NCI-H446 (cell line): ENCODE results near the gene ZNF791.
A peak's percentile ranks its signal among the peaks of the same experiment; 100 is the strongest.
"Not testable (repeated sequence)": the region's sequence is repeated elsewhere in the genome, so short reads cannot be mapped to it uniquely, and the experiment has no call there.

Source experiments
- DNase-seq, 2 experiments: peaks; one replicate each; lab custom pipeline; 2025; lab: John Stamatoyannopoulos, UW

ZNF791 gene

DNA sequence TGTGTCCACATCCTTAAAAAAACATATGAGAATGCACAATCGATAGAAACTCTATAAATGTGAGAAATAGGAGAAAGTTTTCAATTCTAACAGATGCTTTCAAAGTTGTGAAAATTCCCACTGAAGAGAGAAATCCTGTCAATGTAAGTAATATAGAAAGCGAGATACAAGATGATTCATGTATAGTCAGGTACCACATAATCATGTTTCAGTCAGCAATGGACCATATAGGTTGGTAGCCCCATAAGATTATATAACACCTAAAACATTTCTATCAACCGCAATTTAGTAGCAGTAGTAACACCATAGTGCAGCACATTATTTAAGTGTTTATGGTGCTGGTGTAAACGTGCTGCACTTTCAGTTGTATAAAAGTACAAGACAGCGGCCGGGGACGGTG lies 18.5 kb downstream of the ZNF791 start:
- DNase-seq, result no peak

DNA sequence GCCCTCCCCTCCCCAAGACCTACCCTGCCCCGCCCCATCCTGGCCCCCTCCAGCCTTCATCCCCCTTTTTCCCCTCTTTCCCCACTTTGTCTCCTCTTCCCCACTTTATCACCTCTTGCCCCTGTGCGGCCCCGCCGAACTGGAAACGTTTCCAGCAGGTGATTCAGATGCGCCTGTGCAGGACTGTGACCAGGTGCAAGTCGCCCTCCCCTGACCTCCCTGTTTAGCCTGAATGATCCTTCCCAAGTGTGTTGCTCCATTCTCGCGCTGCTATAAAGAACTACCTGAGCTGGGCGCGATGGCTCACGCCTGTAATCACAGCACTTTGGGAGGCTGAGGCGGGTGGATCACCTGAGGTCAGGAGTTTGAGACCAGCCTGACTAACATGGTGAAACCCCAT lies 25.9 kb downstream of the ZNF791 start:
- no peak for DNase-seq

DNA sequence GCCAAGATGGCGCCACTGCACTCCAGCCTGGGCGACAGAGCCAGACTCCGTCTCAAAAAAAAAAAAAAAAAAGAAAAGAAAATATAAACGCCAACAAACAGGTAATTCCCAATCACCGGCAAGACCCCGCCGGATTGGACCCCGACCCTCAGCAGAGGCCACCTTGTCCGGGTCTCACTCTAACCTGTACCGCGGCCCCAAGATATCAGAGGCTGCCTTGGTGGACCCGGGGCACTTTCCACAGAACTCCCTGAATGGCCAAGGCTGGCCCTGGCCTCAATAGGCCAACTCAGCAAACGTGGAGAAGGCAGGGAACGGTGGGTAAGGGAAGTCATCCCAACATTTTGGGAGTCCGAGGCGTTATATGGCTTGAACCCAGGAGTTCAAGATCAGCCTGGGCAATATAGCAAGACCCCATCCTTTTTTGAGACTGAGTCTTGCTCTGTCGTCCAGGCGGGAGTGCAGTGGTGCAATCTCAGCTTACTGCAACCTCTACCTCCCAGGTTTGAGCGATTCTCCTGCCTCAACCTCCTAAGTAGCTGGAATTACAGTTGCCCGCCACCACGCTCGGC lies 28.0 kb downstream of the ZNF791 start:
- DNase-seq, result no peak

DNA sequence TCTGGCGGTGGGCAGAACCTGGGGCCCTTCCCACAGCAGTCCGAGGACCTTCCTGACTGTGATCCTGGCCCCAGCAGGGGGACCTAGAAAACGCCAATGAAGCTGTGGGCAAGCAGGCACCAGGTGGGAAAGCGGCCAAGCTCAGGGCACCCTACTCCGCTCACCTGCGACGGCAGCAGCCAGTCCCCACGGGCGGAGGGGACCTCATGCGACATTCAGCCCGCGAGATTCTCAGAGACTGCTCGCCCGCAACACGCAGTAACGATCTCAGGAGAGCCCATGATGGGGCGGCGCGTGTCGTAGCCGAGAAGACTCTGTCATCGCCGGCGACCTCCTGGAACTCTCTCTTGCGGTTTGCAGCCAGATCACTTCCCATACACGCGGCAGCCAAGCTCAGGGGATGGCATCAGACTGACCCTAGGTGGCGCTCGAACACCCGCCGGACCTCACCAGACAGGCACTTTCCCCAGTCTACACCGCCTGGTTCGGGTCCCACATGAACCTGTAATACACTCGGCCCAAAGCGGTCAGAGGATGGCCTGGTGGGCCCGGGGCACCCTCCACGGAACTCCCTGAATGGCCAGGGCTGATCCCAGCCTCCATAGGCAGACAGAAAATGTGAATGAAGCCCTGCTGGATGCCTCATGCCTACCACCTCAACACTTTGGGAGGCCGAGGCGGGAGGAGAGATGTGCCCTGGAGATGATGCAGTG lies 29.3 kb downstream of the ZNF791 start:
- no peak for DNase-seq

DNA sequence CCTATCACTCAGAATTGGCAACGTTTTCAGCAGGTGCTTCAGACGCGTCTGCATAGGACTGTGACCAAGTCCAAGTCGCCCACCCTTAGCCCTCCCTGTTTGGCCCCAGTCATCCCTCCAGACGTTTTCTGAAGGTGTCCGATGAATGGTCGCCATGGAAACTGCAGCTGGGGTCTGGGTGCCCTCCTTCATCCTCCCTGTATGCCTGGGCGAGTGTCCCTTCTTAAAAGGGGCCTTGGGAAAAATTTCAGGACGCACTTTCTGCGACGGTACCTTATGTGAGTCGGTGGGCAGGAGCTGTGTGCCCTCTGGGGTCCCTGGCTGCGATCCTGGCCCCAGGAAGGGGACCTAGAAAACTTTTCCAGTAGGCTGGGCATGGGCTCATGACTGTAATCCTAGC lies 30.7 kb downstream of the ZNF791 start:
- no peak for DNase-seq

DNA sequence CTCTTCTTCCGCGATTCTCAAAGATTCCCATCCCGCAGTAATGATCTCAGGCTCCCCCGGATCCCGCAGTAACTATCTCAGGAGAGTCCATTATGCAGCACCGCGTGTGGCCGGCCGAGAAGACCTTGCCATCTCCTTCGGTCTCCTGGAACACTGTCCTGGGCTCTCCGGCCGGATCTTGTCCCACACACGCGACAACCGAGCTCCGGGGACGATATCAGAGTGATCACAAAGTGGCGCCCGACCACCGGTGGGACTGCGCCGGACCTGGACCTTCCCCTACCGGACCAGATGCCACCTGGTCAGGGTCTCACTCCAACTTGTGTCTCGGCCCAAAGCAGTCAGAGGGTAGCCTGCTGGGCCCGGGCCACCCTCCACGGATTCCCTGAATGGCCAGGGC lies 31.8 kb downstream of the ZNF791 start:
- no peak for DNase-seq

DNA sequence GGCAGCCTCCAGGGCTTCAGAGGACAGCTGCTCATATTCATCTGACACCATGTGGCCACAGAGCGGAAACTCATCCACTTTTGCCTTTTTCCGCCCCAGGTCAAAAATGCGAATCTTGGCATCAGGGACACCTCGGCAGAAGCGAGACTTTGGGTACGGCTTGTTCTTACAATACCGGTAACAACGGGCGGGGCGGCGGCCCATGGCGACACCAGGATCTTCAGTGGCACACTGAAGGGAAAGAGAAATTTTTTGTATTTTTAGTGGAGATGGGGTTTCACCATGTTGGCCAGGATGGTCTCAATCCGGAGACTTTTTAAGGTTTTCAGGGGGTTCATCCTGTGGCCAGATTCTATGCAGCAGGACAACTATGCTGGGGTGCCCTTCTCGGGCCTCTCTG lies 33.0 kb downstream of the ZNF791 start:
- not testable (repeated sequence) for DNase-seq

DNA sequence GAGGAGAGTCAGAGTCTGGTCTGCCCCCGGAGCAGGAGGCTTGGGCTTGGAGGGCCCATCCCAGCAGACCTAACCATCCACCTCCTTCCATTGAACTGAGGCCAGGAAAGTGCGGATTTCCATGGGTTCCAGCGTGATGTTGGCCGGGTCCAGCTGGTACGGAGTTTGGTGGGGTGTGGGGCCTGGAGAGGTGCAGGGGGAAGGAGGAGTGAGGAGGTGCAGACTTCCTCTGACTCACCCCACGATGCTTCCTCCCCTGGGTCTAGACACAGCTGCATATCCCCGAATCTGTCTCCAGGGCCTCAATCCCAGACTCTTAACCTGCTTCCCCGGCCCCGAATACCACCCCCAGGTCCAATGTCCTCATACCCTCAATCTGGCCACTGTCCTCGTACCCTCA lies 35.8 kb downstream of the ZNF791 start:
- no peak for DNase-seq

DNA sequence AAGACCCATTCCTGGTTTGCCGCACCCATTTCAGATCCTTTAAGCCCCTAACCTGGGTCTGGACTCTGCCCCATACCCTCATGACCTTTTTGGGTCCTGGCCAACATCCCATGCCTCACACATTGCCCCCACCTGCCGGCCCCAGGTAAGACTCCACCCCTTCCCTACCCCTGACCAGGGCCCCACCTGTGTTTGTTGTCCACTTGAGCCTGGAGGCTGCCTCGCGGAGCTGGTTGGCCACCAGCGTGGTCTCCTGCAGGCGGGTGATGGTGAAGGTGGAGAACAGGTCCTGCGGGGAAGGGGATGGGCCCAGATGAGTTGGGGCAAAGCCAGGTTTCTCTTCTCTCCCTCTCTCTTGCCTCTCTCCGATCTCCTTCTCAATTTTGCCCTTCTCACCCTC lies 36.3 kb downstream of the ZNF791 start:
- no peak for DNase-seq

DNA sequence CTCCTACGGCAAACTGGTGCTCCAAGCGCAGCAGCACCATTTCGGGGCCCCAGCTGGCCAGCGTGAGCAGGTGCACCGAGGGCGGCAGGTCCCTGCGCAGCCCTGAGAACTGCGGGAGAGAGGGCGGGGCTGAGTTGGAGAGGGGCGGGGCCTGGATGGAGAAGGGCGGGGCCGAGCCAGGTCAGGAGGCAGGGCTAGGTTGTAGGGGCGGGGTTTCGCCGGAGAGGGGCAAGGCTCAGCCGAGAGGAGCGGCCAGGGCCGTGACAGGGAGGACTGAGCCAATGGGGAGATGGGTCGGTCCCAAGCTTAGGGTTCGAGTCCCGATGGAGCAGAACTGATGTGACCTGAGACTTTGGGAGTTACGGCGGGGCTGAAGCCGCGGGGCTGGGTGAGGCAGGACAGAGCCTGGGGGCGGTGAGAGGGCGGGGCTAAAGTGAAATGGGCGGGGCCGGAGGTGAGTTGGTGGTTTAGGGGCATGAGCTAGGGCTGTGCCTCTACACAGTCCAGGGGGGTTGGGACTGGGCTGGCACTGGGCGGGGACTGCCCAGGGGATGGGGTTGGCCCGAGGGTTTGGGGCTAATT lies 36.9 kb downstream of the ZNF791 start:
- no peak for DNase-seq

DNA sequence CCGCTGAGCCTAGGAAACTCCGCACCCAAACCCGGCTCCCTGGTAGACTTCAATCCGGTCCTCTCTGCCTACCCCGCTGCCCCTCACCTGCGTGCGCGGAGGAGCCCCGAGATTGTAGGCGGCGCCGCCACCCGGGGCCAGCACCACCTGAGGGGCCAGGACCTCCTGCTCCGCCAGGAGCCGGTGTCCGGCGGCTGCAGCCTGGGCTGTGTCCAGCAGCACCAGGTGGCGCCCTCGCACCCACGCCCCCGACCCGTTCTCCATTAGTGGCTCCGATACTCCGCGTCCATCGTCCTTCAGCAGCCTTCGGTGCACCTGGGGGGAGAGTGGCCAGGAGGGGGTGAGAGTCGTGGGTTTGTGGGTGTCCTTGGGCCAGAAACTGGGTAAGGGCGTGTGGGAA lies 37.4 kb downstream of the ZNF791 start:
- no peak for DNase-seq

DNA sequence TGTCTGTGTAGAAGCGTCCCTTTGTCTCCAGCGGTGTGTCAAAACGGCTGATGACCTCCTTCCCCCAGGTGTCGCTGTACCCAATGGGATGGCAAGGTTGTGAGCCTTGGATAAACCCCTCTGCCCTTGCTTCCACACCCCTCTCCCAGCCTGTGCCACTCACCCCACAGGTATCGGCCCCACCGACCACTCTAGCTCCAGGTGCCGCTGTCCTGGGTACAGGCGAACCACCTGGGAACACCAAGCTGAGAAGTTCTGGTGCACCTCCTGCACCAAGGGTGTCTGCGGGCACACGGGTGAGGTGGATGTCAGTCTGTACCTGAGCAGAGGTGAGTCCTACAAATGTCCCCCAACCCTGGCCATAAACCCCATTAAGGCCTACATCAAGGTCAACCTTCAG lies 39.2 kb downstream of the ZNF791 start:
- DNase-seq, result no peak

DNA sequence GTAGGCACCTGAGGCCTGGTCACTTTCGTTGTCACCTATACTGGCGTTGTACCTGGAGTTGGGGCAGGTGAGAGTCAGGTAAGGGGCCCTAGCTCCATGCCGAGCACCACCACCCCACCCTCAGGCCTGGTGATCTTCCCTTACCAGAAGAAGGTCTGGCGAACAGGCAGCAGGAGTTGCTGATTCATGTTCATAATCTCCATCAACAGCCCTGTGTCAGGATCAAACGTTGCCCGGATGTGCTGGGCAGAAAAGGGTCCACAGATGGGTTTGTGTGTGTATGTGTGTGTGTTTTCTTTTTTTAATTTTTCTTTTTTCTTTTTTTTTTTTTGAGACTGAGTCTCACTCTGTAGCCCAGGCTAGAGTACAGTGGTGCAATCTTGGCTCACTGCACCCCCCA lies 41.5 kb downstream of the ZNF791 start:
- DNase-seq, result no peak

DNA sequence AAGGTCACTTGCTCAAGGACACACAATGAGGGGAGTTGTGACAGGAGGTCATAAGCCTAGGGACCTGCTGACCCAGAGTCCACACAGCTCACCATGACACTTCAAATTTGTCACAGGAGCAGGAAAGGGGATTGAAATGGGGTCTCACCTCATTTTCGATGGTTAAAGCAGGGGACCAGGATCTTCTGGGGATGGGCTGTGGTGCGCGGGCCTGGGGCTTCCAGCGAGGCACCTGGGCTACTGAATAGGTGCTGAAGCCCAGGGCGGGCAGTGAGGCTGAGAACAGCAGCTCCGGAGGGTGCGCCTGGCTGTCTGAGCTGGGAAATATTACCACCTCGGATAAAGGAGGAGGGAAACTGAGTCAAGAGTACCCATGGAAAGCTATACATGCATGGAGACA lies 44.8 kb downstream of the ZNF791 start:
- DNase-seq, result no peak

DNA sequence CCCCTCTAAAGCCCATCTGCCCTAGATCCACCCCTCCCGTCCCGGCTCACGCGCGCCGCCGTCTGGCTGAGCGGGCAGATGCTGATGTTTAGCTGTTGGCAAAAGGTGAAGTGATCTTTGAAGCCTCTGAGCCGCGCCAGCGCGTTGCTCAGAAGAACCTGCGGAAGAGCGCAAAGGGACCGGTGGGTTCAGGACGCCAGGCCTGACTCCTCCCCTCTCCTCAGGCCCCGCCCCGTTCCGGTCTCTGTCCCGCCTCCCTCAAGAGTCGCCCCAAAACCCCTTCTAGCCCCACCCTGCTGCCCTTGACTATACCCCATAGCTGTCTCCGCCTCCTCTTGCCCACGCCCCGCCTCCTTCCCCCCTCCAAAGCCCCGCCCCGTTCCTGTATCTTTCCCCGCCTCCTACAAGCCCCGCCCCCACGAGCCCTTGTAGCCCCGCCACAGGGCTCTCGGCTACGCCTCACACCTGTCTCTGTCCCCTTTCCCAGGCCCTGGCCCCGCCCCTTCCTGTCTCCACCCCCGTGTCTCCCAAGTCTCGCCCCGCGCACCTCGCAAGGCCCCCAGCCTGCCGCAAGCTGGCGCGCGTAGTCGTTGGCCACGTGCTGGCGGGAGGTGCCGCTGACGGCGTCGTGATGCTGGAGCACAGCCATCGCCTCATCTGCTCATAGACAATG lies 46.3 kb downstream of the ZNF791 start:
- no peak for DNase-seq

DNA sequence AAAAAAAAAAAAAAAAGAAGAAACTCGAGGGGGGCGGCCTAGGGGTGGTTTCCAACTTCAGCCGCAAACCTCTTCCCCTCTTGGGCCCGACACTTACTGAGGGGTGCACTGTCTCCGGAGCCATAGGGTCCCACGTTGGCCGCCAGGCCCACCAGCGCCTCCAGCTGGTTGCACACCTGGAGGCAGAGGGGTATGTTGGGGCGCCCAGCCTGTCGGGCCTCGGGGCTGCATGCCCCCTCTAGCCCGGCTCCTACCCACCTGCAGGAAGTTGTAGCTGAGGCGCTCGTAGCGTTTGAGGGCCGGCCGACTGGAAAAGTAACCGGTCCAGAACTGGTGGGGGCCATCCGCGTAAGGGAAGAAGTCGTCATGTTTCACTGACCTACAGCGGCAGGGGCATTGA lies 47.2 kb downstream of the ZNF791 start:
- DNase-seq, result no peak

DNA sequence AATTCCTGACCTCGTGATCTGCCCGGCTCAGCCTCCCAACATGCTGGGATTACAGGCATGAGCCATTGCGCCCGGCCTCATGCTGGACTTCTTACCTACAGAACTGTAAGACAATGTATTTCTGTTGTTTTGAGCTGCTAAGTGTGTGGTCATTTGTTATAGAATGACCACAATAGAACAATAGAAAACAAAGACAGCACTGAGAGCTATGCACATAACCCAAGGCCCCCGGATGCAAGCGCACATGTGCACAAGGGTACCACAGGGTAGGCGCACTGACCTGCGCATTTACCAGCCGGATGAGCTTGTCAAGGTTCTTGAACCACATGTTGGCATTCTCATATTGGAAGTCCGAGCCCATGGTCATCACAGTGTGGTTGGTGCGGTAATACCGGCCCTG lies 50.3 kb downstream of the ZNF791 start:
- no peak for DNase-seq

DNA sequence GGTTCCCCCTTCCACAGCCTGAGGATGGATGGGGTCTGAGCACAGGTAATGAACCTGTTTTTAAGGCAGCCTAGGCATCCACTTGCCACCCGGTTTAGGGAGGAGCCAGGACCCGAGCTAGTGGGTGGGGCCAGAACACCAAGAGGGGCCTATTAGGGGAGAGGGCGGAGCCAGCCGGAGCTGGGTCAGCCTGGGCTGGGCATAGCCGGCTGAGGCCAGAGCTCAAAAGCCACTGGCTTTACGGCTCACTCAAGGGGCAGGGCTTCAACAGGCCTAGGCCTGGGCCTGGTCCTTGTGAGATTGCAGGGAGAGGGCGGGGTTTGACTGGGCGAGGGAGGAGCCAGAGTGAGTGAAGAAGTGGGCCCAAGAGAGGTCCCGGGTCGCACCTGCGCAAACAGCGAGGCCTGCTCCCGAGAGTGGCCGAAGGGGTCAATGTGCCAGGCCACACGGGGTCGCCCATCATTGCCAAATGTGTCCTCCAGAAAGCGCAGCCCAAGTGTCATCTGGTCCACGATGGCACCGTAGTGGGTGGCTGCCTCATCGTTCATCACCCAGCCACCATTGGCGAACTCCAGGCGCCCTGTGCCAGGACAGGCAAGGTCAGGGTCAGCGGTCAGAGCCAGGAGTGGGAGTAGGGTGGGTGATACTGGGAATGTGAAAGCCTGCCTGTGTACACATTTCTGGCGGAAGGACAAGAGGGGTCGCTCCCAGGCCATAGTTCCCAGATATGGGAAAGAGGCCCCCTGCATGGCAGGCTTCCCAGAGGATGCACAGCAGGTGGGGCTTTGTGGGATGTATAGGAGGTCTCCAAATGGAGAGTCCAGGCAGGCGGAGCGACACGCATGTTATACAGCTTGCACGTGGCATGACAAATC lies 53.9 kb downstream of the ZNF791 start:
- DNase-seq, result no peak

DNA sequence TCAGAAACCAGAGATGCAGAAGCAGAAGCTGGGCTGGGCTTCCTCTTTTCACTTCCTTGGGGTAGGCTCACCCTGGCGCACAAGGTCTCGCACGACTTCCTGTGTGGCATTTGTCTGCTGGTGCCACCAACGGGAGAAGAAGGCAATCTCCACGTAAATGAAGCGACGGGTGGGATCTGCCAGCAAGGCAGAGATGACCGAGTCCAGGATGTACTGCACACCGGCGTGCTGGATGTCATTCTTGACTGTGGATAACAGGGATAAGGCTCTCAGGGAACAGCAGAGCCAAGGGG lies 54.5 kb downstream of the ZNF791 start:
- DNase-seq, result no peak

DNA sequence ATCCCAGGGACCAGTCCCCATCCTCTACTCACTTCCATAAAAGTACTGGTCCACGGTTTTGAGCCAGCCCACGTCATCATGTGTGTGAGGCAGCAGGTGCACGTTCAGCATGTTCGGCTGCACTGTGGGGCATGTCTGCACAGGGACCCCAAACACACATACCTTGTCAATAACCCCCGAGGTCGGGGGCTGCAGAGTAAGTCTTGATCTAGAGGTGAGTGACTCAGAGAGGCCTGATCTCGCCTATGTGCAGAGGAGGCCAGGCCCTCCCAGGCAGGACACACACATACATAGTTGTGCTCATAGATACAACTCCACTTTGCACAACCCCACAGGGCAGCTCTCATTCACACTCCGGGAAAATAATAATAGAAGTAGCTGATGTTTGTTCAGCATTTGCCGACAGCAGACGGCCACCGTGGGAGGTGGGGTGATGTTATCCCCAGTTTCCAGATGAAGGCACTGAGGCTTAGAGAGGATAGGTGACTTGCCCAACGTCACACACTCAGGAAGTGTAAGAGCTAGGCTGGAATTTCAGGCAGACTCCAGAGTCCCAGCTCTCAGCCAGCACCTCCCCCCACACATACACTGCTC lies 55.0 kb downstream of the ZNF791 start:
- DNase-seq, result no peak

DNA sequence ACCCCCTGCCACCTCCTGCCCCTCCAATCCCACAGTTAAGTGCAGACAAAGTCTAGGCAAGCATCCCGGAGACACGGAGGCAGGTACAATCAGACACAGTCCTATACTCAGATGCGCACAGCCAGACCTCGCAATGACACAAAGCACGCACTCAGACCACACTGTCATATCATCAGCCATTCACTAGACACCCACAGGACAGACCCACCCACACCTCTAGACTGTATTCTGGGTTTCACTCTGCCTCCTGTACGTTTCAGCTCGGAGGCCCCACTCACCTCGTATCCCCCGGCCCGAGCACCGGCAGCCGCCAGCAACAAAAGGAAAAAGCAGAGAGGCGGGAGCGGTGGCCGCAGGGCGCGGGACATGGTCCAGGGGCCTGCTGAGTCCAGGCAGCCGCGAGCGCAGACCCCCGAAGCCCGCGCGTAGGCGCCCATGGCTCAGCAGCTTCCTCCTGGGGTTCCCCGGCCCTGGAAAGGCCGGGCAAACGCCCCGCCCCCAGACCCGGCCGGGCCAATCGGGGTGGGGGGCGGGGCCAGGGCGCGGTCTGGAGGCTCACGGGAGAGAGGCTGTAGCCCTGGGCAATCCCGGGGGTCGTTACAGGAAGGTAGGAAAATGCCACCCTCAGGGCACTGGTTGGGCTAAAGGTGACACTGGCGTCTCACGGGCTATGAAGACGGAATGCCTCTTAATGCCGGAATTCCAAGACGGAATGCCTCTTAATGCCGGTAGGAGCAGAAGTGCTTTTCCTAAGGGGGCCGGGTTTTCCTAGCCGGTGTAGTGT lies 55.7 kb downstream of the ZNF791 start, which contains the start of the genes MAN2B1 and WDR83:
TSS of gene MAN2B1 (minus strand) at position 478 of the 784 bp plus-strand sequence. CDS start at position 437, 41 bp downstream.
TSS of gene WDR83 (plus strand) at position 543 of the 784 bp plus-strand sequence. CDS start 2,984 bp downstream, outside the sequence.
- peak; percentile 34 to 83 for DNase-seq
